GM19193 (cell line): ENCODE measurements around the gene HFE.

ENCODE experiments used
- POLR2A ChIP-seq: IDR thresholded peaks from 4 replicates; pipeline ENCODE4 v1.6.1; 2011; ENCODE audit not compliant: insufficient read depth, insufficient read length; ENCODE audit errors: extremely low read depth

Gene HFE, protein sequence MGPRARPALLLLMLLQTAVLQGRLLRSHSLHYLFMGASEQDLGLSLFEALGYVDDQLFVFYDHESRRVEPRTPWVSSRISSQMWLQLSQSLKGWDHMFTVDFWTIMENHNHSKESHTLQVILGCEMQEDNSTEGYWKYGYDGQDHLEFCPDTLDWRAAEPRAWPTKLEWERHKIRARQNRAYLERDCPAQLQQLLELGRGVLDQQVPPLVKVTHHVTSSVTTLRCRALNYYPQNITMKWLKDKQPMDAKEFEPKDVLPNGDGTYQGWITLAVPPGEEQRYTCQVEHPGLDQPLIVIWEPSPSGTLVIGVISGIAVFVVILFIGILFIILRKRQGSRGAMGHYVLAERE

DNA sequence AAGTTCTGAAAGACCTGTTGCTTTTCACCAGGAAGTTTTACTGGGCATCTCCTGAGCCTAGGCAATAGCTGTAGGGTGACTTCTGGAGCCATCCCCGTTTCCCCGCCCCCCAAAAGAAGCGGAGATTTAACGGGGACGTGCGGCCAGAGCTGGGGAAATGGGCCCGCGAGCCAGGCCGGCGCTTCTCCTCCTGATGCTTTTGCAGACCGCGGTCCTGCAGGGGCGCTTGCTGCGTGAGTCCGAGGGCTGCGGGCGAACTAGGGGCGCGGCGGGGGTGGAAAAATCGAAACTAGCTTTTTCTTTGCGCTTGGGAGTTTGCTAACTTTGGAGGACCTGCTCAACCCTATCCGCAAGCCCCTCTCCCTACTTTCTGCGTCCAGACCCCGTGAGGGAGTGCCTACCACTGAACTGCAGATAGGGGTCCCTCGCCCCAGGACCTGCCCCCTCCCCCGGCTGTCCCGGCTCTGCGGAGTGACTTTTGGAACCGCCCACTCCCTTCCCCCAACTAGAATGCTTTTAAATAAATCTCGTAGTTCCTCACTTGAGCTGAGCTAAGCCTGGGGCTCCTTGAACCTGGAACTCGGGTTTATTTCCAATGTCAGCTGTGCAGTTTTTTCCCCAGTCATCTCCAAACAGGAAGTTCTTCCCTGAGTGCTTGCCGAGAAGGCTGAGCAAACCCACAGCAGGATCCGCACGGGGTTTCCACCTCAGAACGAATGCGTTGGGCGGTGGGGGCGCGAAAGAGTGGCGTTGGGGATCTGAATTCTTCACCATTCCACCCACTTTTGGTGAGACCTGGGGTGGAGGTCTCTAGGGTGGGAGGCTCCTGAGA lies at the start of gene HFE:
Gene HFE, plus strand, starts transcription at position 146 of the 832 bp plus-strand sequence. Its CDS starts 12 bp downstream, at position 158.
- no peak for TF ChIP-seq POLR2A

DNA sequence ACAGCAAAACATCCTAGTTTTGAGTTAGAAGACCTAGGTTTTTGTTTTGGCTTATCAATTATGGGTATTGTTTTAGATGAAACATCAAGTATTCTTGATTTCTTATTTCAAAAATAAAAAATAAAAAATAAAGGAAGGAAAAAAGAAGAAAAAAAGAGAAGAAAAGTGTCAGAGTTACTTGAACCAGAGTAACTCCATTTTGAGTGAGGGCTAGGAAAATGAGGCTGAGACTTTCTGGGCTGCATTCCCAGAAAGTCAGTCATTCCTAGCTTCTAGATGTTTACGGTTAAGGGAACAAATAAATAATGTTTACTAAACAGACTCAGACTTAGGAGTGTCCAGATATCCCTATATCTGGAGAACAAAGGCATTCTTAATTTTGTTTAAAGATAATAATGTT lies 45.3 kb upstream of the HFE start:
- TF ChIP-seq POLR2A = no peak

DNA sequence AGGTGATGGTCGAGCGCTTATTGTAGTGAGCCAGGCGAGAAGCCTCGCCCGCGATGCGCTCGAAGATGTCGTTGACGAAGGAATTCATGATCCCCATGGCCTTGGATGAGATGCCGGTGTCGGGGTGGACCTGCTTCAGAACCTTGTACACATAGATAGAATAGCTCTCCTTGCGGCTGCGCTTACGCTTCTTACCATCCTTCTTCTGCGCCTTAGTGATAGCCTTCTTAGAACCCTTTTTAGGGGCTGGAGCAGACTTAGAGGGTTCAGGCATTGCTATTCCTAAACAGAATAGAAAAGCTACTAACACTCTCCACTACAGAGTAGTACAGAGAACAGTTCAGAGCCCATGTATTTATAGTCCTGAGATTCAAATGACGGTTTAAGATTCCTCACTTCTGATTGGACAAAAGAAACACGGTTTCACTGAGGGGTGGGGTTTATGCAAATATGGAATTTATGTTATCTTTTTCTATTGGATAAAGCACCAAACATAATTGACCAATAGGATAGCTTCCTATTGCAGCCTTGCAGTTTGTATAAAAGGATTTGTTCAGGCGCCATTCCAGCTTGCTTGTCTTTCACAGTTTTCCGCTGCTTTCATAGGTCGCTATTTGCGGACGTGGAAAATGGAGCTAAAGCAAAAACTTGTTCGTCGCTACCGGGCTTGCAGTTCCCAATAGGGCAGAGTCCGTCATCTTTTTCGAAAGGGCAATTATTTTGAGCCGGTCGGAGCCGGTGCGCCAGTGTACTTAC lies 43.7 kb upstream of the HFE start:
- peak; percentile 84 for TF ChIP-seq POLR2A

DNA sequence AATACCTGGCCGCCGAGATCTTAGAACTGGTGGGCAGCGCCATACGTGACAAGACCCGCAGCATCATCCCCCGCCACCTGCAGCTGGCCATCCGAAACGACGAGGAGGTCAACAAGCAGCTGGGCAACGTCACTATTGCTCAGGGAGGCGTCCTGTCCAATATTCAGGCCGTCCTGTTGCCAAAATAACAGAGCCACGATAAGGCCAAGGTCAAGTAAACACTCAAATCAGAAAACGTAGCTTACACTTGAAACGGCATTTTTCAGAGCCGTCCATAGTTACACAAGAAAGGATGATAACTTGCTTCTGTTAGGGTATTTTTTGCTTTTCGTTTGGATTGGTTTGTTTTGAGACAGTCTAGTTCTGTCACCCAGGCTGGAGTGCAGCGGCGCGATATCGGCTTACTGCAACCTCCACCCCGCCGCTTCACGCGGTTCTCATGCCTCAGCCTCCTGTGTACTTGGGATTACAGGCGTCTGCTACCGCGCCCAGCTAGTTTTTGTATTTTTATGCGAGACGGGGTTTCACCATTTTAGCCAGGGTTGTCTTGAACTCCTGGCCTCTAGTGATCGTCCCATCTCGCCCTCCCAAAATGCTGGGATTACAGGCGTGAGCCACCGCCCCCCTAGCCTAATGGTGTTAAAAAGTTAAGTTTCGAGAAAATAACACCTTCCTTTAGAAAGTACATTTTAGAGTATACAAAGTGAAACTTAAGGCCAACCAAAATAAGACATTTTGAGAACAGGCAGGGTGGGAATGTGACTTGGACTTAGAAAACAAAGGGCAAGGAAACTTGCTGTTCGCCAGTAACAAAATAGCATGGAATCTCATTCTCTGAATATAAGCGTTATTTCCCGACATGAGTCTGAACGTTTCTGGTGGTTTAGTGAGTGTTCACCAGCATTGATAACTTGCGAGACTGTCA lies 42.8 kb upstream of the HFE start:
- TF ChIP-seq POLR2A = peak; percentile 80

DNA sequence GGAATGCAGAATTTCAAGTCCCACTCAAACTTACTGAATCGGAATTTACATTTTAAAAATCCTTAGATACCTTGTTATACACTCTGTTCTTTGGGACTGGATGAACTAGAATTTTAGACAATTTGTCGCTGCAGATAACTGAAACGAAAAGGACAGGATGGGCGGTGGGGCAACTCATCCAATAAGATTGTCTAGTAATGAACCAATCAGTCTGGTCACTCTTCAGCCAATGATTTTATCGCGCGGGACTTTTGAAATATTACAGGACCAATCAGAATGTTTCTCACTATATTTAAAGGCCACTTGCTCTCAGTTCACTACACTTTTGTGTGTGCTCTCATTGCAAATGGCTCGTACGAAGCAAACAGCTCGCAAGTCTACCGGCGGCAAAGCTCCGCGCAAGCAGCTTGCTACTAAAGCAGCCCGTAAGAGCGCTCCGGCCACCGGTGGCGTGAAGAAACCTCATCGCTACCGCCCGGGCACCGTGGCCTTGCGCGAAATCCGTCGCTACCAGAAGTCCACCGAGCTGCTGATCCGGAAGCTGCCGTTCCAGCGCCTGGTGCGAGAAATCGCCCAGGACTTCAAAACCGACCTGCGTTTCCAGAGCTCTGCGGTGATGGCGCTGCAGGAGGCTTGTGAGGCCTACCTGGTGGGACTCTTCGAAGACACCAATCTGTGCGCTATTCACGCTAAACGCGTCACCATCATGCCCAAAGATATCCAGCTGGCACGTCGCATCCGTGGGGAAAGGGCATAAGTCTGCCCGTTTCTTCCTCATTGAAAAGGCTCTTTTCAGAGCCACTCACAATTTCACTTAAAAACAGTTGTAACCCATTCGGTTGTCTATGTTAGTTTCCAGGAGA lies 41.9 kb upstream of the HFE start:
- TF ChIP-seq POLR2A = peak; percentile 100

DNA sequence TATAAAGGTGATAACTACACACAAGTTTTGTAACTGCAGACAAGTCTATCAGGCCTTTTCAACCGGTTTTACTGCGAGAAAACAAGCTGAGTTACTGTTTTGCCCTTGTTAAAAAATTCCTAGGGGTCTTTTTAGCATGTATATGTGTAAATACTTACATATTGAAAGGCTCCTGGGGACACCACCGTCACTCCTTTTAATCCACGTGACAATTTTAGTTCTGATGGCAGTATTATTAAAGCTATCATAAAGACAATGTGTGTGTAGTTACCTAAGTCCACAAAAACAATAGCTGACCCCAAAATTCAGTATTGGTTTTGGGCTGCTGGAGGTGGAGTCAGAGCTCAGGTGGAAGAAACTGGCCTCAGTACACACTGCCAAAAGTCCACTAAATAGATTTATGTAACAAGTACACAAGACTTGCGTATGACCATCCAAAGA lies 41.3 kb upstream of the HFE start:
- TF ChIP-seq POLR2A = no peak

DNA sequence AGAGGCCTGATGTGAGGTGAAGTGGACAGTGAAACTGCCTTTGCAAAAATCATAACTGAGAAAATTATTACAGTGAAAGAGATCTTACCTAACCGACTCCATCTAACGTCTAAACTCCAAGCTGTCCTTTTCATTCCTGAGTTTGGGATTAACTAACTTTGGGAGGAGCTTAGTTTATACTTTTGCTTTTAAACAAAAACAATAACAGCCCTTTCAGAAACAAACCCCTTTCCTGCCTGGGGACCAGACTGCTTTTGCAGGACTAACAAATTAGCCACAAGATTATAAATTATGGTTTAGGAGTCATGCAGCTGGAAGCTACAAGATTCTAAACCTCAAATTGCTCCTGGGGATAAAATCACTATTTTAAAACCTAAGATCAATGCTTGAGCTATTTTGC lies 38.6 kb upstream of the HFE start:
- no peak for TF ChIP-seq POLR2A

DNA sequence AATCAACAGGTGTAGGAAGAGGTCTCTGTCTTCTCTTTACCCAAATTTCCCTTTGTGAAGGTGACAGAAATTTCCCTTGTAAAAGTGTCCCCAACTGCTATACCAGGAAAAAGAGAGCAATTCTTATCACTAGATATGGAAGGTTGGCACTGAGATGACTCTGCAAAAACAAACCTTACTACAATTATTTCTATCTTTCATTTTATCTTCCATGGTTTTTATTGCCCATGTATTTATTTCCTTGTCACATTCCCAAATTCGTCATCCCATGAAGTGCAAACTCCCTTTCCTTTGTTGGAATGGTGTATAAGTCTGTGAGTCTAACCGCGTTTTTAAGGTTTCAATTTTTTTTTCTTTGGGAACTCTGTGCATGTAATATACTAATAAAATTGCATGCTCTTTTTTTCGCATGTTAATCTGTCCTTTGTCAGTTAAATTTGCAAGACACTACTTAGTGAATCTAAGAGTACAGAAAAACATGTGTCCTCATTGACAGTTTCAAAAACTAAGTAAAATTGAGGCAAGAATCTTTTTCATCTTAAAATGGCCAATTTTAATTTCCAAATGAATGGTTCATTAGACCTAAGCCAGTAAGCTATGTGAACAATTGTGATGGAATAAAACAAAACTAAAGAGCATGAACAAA lies 35.4 kb upstream of the HFE start:
- no peak for TF ChIP-seq POLR2A

DNA sequence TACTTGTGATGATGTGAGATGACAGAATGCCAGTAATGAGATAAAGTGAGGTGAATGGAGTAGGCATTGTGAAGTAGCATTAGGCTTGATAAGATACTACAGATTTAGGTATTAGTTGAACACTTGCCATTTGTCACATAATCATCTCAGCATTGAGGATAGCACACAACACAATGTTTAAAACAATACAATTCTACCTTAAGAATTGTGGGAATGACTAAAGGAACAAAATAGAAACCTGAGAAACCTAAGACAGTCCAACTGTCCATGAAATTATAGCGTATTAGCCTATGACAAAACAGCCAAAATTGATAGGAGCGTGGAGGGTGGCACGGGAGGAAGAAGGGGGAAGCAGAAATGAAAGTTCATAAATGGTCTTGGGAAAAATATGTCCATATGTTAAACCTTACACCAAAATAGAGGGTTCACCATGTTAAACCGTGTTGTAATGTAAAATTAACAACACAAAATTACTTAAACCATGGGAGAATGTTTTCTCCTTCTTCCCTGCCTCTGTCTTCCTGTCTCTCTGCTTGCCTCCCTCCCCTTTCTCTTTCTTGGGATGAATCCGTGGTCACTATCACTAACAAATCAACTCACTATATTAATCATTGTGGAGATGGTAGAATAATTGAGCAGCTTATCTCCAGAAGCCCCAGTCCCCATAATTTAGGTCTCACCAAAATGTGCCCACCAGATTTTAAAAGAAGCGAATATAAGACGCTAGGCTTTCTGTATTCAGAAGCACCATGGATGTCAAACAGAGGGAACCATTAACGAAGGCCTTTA lies 33.0 kb upstream of the HFE start:
- no peak for TF ChIP-seq POLR2A

DNA sequence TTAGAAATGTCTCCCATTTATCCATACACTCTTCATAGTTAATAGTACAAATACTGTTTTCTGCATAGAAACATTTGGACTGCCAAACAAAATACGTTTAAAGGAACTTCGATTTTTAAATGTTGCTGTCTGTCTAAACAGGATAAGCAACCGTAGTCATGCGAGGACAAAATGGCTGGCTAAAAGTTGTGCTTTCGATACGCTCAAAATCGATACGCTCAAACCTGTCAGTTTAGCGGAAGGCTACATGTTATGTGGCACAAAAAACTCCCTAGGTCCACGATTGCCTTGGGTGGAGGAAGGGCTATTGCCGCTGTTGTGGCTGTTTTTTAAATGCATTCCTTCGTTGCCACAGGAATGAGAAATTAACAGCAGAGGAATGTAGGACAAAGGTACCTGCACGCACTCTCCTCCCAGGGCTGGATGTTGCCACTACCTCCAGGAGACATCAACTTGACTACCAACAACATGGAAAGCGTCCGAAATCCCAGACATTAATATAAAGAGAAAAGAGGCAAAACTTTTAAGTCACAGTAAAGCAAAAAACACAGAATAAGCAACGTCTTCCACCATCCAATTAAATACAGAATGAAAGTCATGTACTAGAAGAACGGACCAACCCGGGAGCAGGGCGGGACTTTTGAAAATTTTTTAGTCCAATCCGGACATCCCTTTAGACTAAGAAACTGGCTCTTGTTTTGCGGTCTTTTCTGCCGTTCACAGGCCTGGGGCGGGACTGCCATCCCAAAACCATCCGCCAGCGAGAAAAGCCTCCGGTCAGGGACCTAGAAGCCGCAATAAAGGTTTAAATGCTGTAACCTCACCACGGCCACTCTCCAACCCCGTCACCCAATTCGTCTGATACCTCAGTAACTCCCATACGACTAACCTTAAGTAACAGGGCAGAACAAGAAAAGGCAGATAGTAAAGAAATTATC lies 32.2 kb upstream of the HFE start:
- peak; percentile 99 for TF ChIP-seq POLR2A
